HCT116 (cell line): ENCODE measurements around the gene OTOG.

Experiments used
- CTCF ChIP-seq, 3 experiments: fragments of 200-600 bp in 1 of 3; sonication (generic) in 1 of 3; IDR thresholded peaks in 2 of 3; conservative IDR thresholded peaks in 1 of 3; 2 replicates each; pipeline ENCODE4 v1.5.1; 2012 to 2017; ENCODE audit warnings: low read depth in 2 of 3, low read length in 2 of 3, antibody characterized with exemption in 1 of 3, borderline replicate concordance in 1 of 3, control low read depth in 1 of 3, mild to moderate bottlenecking in 1 of 3, mixed read lengths in 1 of 3, mixed run types in 1 of 3, moderate library complexity in 1 of 3; ENCODE audit not compliant: insufficient read depth in 1 of 3
- EZH2 ChIP-seq: fragments of 200-600 bp; sonication (generic); IDR thresholded peaks from 2 replicates; pipeline ENCODE4 v1.6.1; 2017; ENCODE audit warnings: antibody characterized with exemption, mixed run types
- JUND ChIP-seq: IDR thresholded peaks from 2 replicates; pipeline ENCODE4 v1.6.1; 2012
- POLR2A ChIP-seq: IDR thresholded peaks from 2 replicates; pipeline ENCODE4 v1.7.0; 2011; ENCODE audit warnings: borderline replicate concordance; ENCODE audit not compliant: insufficient read depth, insufficient read length; ENCODE audit errors: extremely low read depth
- POLR2AphosphoS5 ChIP-seq: IDR thresholded peaks from 2 replicates; pipeline ENCODE4 v1.6.1; 2011; ENCODE audit warnings: mild to moderate bottlenecking, low read depth, low read length, moderate library complexity
- RAD21 ChIP-seq: IDR thresholded peaks from 2 replicates; pipeline ENCODE4 v1.6.1; 2012; ENCODE audit warnings: low read depth, mild to moderate bottlenecking
- SIN3A ChIP-seq: IDR thresholded peaks from 2 replicates; pipeline ENCODE4 v1.6.1; 2012; ENCODE audit warnings: low read depth
- TCF7L2 ChIP-seq: IDR thresholded peaks from 2 replicates; pipeline ENCODE4 v1.7.0; 2011; ENCODE audit warnings: borderline replicate concordance, inconsistent platforms; ENCODE audit not compliant: insufficient read depth, insufficient read length; ENCODE audit errors: extremely low read depth

- TF ChIP-seq RAD21 (no peak), POLR2AphosphoS5 (no peak), CTCF (IDR thresholded peaks at IDR 0.05 in 2 of 3, conservative IDR thresholded peaks at IDR 0.05 in 1 of 3; ENCODE audit: borderline replicate concordance in 1 of 3, insufficient read depth in 1 of 3, low read depth in 2 of 3, low read length in 2 of 3) (no peak), JUND (no peak), EZH2 (no peak), TCF7L2 (no peak), POLR2A (no peak), SIN3A (no peak)
These were observed 102.6 kb downstream of the OTOG start for GRCh38 chr11:17649696-17650095.
